OCI-M2 (cell line): Measurements from ENCODE around the gene TEDC1.
"Not testable (repeated sequence)": the region's sequence is repeated elsewhere in the genome, so short reads cannot be mapped to it uniquely, and the experiment has no call there.

Experiments
- DNase-seq: peaks from one replicate; lab custom pipeline; 2025; ENCODE audit not compliant: unreplicated experiment; lab: John Stamatoyannopoulos, UW

Gene TEDC1

DNA sequence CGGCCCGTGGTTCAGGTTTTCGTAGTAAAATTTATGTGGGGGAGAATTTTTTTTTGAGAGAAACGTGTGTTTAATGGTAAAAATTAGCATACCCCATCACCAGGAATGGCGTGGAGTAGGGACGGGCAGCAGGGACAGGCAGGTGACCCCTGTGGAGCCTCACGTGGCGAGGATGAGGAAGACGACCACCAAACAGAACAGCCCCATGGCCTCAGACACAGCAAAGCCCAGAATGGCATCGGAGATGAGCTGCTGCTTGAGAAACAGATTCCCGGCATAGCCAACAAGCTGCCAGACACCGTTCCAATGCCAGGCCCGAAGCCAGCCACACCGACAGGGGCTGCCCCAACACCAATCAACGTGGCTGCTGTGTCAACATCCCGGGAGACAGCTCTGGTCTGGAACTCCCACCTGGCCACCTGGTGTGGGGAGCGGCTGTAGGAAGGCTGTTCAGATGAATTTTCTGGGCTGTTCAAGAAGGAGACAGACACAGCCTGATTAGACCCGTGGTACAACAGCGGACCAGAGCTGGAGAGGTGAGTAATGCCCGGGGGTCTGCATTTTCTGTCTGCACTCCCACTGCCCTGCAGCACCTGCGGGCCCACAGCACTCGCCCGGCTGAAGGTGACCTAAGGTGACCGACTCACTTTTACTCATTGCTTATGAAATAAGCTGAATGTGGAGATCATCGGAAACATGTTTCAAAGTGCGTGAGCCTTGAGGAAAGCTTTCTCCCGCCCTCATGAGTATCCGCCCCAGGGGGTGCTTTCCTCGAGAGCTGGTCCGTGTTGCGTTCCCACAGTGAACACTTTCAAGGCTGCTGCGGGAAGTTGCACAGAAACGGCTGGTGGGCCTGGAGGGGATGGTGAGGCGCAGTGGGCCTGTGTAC lies 45.9 kb downstream of the TEDC1 start:
- no peak for DNase-seq

GRCh38 chr14:105537580-105538474 lies 46.8 kb downstream of the TEDC1 start:
- DNase-seq = no peak

DNA sequence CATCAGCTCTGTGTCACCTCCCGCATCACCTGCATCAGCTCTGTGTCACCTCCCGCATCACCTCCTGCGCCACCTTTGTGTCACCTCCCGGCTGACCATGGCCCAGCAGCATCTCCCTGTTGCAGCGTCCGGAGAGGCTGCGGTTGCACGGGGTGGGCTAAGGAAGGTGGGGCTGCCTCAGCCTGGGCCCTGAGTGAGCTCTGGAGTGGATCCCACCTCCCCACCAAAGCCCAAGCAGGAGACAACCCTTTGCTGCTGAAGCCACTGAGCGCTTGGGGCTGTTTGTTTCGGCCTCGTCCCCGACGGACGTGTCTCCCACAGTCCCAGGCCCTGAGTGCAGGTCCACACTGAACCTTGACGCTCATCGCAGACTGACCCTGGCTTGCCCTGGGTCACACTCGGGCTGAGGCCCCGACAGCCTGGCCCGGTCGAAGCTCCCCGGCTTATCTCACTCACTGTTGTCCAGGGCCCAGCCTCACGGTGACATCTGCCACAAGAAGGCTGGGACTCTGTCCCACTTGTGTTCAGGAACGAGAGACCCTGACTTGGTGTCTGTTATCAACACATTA lies 47.5 kb downstream of the TEDC1 start:
- DNase-seq = no peak

GRCh38 chr14:105540811-105541210 lies 49.8 kb downstream of the TEDC1 start:
- DNase-seq = no peak

- DNase-seq = no peak
These were observed 50.3 kb downstream of the TEDC1 start for GRCh38 chr14:105541218-105541875.

DNA sequence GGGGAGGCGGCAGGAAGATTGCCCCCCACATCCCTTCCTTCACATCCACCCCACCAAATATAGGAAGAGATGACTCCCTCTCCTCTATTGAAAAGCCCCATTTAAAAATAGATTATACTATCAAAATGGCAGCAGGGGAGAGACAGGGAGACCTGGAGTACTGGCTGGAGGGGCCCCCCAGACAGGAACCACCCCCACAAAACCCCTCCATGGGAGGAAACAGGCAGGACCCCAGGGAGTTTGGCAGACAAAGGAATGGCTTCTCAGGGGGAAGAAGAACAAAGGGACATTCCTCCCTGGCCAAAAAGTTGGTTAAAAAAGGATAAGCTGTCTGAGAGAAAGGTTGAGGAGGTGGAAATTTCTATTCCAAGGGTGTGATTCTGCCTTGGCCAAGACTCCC lies 54.6 kb downstream of the TEDC1 start:
- DNase-seq = not testable (repeated sequence)

DNA sequence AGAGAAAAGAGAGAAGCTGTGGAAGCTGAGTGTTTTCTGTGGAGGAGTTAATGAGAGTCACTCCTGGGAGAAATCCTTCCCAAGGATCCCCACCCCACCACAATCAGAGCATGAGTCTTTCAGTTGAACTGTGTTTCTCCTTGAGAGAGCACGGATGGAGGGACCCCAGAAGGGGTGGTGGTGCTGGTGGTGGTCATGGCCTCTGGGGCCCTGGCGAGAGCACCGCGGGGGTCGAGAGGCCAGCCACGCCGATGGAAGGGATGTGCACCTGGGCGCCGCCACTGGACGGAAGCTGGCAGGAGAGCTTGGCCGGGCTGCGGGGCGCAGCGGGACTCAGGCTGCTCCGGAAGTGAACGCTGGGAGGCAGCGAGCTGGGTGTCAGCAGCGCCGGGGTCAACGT lies 55.4 kb downstream of the TEDC1 start:
- not testable (repeated sequence) for DNase-seq

GRCh38 chr14:105547072-105547471 lies 56.0 kb downstream of the TEDC1 start:
- not testable (repeated sequence) for DNase-seq

DNA sequence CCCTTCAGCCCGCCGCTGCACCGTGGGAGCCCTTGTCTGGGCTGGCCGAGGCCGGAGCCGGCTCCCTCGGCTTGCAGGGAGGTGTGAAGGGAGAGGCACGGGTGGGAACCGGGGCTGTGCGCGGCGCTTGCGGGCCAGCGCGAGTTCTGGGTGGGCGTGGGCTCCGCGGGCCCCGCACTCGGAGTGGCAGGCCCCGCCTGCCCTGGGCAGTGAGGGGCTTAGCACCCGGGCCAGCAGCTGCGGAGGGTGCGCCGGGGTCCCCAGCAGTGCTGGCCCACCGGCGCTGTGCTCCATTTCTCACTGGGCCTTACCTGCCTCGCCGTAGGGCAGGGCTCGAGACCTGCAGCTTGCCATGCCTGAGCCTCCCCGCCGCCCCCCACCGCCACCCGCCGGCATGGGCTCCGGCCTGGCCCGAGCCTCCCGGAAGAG lies 56.7 kb downstream of the TEDC1 start:
- no peak for DNase-seq
